Right kidney (tissue), 9 donors: Measurements from ENCODE around the gene CETN3.

Source experiments
- DNase-seq: peaks from one replicate; pipeline ENCODE4 v3.0.0-alpha.2; 2016
- long read RNA-seq, 8 donors: transcript quantifications; one replicate each; lab custom pipeline, GENCODE V29; 2026

The CETN3 gene
- long read RNA-seq, donor 1, transcript CETN3-201 (5 exons, 2,432 nt): major isoform, 53 of 78 reads
- long read RNA-seq, donor 1, partial matches to known transcripts: 10 of 78 reads
- long read RNA-seq, donor 1, other reads (novel, unspliced or antisense): 5 of 78 reads
- long read RNA-seq, donor 2, transcript CETN3-201 (5 exons, 2,432 nt): major isoform, 20 of 27 reads
- long read RNA-seq, donor 2, partial matches to known transcripts: 0 of 27 reads
- long read RNA-seq, donor 2, other reads (novel, unspliced or antisense): 0 of 27 reads
- long read RNA-seq, donor 3, transcript CETN3-204 (4 exons, 867 nt): minor isoform, 5 of 17 reads
- long read RNA-seq, donor 3, transcript CETN3-201 (5 exons, 2,432 nt): major isoform, 11 of 17 reads
- long read RNA-seq, donor 3, partial matches to known transcripts: 0 of 17 reads
- long read RNA-seq, donor 3, other reads (novel, unspliced or antisense): 0 of 17 reads
- long read RNA-seq, donor 4, transcript CETN3-201 (5 exons, 2,432 nt): major isoform, 26 of 36 reads
- long read RNA-seq, donor 4, transcript CETN3-204 (4 exons, 867 nt): minor isoform, 7 of 36 reads
- long read RNA-seq, donor 4, partial matches to known transcripts: 0 of 36 reads
- long read RNA-seq, donor 4, other reads (novel, unspliced or antisense): 0 of 36 reads
- long read RNA-seq, donor 5, transcript CETN3-201 (5 exons, 2,432 nt): major isoform, 42 of 55 reads
- long read RNA-seq, donor 5, partial matches to known transcripts: 5 of 55 reads
- long read RNA-seq, donor 5, other reads (novel, unspliced or antisense): 0 of 55 reads
- long read RNA-seq, donor 6, transcript CETN3-201 (5 exons, 2,432 nt): major isoform, 11 of 27 reads
- long read RNA-seq, donor 6, transcript CETN3-204 (4 exons, 867 nt): minor isoform, 5 of 27 reads
- long read RNA-seq, donor 6, partial matches to known transcripts: 10 of 27 reads
- long read RNA-seq, donor 6, other reads (novel, unspliced or antisense): 0 of 27 reads
- long read RNA-seq, donor 7, transcript CETN3-201 (5 exons, 2,432 nt): major isoform, 34 of 48 reads
- long read RNA-seq, donor 7, partial matches to known transcripts: 5 of 48 reads
- long read RNA-seq, donor 7, other reads (novel, unspliced or antisense): 0 of 48 reads
- long read RNA-seq, donor 8, transcript CETN3-201 (5 exons, 2,432 nt): major isoform, 32 of 37 reads
- long read RNA-seq, donor 8, partial matches to known transcripts: 0 of 37 reads
- long read RNA-seq, donor 8, other reads (novel, unspliced or antisense): 0 of 37 reads

GRCh38 chr5:90409318-90410177 lies at the start of gene CETN3:
Gene CETN3 (minus strand): TSS chr5:90409756. CDS start chr5:90409661, 95 bp downstream.
- peak; percentile 95 for DNase-seq

- DNase-seq: no peak
These were observed 37.4 kb upstream of the CETN3 start for GRCh38 chr5:90446961-90447360.

- no peak for DNase-seq
These were observed 31.1 kb upstream of the CETN3 start for GRCh38 chr5:90440644-90441043.

- DNase-seq: no peak
These were observed 28.5 kb upstream of the CETN3 start for GRCh38 chr5:90438100-90438499.

GRCh38 chr5:90437663-90438062 lies 28.1 kb upstream of the CETN3 start:
- no peak for DNase-seq

- DNase-seq: no peak
These were observed 24.7 kb upstream of the CETN3 start for GRCh38 chr5:90434116-90434714.

GRCh38 chr5:90424245-90424644 lies 14.7 kb upstream of the CETN3 start:
- DNase-seq: no peak

- no peak for DNase-seq
These were observed 11.6 kb upstream of the CETN3 start for GRCh38 chr5:90421136-90421535.

GRCh38 chr5:90418214-90418613 lies 8.7 kb upstream of the CETN3 start:
- DNase-seq: no peak

- DNase-seq: no peak
These were observed 714 bp upstream of the CETN3 start for GRCh38 chr5:90410178-90410762.

GRCh38 chr5:90408571-90409317 lies 812 bp downstream of the CETN3 start:
- no peak for DNase-seq

GRCh38 chr5:90406466-90406865 lies 3.1 kb downstream of the CETN3 start:
- no peak for DNase-seq

- no peak for DNase-seq
These were observed 6.9 kb downstream of the CETN3 start for GRCh38 chr5:90402521-90403255.

GRCh38 chr5:90399251-90399650 lies 10.3 kb downstream of the CETN3 start:
- DNase-seq: no peak

GRCh38 chr5:90398726-90399125 lies 10.8 kb downstream of the CETN3 start:
- DNase-seq: no peak

- no peak for DNase-seq
These were observed 14.6 kb downstream of the CETN3 start for GRCh38 chr5:90395005-90395404.

GRCh38 chr5:90390928-90391327 lies 18.6 kb downstream of the CETN3 start:
- DNase-seq: no peak

GRCh38 chr5:90390326-90390725 lies 19.2 kb downstream of the CETN3 start:
- no peak for DNase-seq

- no peak for DNase-seq
These were observed 22.0 kb downstream of the CETN3 start for GRCh38 chr5:90387508-90387907.
